BE2C (cell line): ENCODE measurements around the gene SULT1C3.
"Not testable (repeated sequence)": the region's sequence is repeated elsewhere in the genome, so short reads cannot be mapped to it uniquely, and the experiment has no call there.

ENCODE experiments used
- DNase-seq: peaks from one replicate; pipeline ENCODE4 v3.0.0-alpha.2; 2020
- H3K27me3 ChIP-seq: fragments of 250-450 bp; sonication (Bioruptor Pico); 2 replicates; pipeline ENCODE4 v1.5.1; 2020; ENCODE audit warnings: mild to moderate bottlenecking
- H3K36me3 ChIP-seq: fragments of 250-450 bp; sonication (Bioruptor Pico); 2 replicates; pipeline ENCODE4 v1.5.1; 2020; ENCODE audit warnings: mild to moderate bottlenecking
- H3K4me1 ChIP-seq: fragments of 250-450 bp; sonication (Bioruptor Pico); 2 replicates; pipeline ENCODE4 v1.5.1; 2020
- H3K4me3 ChIP-seq: 2 replicates; pipeline ENCODE4 v1.5.1; 2011; ENCODE audit warnings: low read depth, low read length
- H3K9me3 ChIP-seq: fragments of 250-450 bp; sonication (Bioruptor Pico); 2 replicates; pipeline ENCODE4 v1.5.1; 2020
- TF ChIP-seq, protein P1 (sequence below): IDR thresholded peaks from 2 replicates; pipeline ENCODE4 v1.5.1; 2012; ENCODE audit warnings: mild to moderate bottlenecking, low read depth, low read length

SULT1C3 gene

DNA sequence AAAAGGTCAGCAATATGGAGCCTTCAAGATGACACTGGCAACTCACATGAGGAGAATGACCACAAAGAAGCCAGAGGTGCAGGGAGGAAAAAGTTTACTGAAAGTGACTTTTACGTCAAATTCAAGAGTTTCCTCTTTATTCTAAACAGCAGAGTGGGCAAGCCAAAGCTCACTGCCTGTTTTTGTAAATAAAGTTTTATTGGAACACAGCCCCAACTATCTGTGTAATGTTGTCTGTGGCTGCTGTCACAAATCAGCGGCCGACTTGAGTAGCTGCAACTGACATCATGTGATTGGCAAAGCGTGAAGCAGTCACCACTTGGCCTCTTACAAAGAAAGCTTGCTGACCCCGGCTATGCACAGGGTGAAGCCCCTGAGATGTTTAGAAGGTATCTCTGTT, 39.7 kb downstream of the SULT1C3 start:
- no peaks in the 10 kb centered on the region for H3K27me3 ChIP-seq
- TF ChIP-seq, protein P1, sequence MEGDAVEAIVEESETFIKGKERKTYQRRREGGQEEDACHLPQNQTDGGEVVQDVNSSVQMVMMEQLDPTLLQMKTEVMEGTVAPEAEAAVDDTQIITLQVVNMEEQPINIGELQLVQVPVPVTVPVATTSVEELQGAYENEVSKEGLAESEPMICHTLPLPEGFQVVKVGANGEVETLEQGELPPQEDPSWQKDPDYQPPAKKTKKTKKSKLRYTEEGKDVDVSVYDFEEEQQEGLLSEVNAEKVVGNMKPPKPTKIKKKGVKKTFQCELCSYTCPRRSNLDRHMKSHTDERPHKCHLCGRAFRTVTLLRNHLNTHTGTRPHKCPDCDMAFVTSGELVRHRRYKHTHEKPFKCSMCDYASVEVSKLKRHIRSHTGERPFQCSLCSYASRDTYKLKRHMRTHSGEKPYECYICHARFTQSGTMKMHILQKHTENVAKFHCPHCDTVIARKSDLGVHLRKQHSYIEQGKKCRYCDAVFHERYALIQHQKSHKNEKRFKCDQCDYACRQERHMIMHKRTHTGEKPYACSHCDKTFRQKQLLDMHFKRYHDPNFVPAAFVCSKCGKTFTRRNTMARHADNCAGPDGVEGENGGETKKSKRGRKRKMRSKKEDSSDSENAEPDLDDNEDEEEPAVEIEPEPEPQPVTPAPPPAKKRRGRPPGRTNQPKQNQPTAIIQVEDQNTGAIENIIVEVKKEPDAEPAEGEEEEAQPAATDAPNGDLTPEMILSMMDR = no peak
- no peaks in the 10 kb centered on the region for H3K9me3 ChIP-seq
- H3K4me1 ChIP-seq = no peaks in the 10 kb centered on the region
- no peaks in the 10 kb centered on the region for H3K36me3 ChIP-seq
- no peak for DNase-seq
- H3K4me3 ChIP-seq = no peak overlapping the region

DNA sequence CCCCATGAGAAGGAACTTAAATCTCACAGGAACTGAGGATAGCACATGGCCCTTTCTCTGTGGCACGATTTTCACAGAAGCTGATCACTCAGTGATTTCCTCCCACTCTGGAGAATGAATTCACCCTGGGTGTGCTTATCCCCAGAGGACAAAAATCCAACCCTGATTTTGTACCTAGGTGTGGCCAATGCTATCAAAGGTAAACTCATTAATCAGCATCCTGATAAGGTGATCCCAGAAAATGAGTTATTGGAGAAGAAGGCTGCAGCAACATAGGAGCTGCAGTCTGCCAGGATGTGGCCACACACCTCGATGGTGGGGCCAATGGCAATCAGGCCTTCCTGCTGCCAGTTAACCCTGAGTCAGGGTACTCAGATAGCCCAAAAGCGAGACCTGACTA, 40.7 kb downstream of the SULT1C3 start:
- no peaks in the 10 kb centered on the region for H3K36me3 ChIP-seq
- TF ChIP-seq, protein P1 = no peak
- H3K4me3 ChIP-seq = no peak overlapping the region
- no peak for DNase-seq
- no peaks in the 10 kb centered on the region for H3K9me3 ChIP-seq
- no peaks in the 10 kb centered on the region for H3K4me1 ChIP-seq
- no peaks in the 10 kb centered on the region for H3K27me3 ChIP-seq

DNA sequence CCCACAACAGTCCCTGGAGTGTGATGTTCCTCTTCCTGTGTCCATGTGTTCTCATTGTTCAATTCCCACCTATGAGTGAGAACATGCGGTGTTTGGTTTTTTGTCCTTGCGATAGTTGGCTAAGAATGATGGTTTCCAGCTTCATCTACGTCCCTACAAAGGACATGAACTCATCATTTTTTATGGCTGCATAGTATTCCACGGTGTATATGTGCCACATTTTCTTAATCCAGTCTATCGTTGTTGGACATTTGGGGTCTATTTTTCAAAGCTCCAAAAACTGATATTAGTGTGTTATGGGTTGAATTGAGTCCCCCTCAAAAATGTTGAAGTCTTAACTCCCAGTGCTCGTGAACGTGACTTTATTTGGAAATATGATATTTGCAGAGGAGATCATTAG, 44.8 kb downstream of the SULT1C3 start:
- H3K36me3 ChIP-seq, DNase-seq, H3K9me3 ChIP-seq, H3K4me1 ChIP-seq, H3K4me3 ChIP-seq, H3K27me3 ChIP-seq: not testable (repeated sequence)

DNA sequence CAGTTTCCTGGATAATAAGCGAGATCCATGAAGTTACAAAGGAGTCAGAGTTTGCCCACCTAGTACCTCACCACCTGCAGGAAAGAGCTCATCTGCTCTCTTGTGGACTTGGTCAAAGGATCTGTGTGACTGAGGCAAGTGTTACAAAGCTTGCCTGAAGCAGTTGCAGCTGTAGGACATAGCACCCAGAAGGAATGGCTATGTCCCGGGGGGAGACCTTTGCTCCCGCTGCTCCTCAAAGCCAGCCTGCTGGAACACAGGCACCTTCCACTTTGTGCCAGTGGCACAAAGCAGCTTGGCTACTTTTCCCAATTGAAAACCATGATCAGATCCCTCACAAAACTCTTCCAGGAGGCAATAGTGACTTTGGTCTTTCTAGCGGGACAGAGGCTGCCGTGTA, 45.8 kb downstream of the SULT1C3 start:
- H3K36me3 ChIP-seq = no peaks in the 10 kb centered on the region
- no peaks in the 10 kb centered on the region for H3K9me3 ChIP-seq
- H3K4me3 ChIP-seq = no peak overlapping the region
- no peak for DNase-seq
- no peaks in the 10 kb centered on the region for H3K27me3 ChIP-seq
- no peaks in the 10 kb centered on the region for H3K4me1 ChIP-seq
- TF ChIP-seq, protein P1 = no peak

DNA sequence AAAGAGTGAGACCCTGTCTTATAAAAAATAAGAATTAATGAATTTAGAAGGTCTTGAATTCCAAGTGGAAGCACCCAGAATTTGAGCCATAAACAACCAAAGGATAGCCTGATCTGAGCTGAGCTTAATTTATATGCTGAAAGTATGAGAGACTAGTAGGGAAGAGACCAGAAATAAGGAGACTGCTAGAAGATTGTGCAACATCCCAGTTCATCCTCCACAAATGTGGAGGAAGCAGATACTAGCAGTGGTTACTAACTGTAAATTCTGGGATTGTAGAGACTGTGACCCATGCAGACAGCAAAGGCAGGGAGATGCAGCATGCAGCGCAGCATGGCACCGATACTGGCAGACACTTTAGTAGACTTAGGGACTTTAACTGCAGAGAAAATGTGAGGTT, 47.4 kb downstream of the SULT1C3 start:
- H3K4me3 ChIP-seq = no peak overlapping the region
- TF ChIP-seq, protein P1 = no peak
- no peaks in the 10 kb centered on the region for H3K36me3 ChIP-seq
- no peaks in the 10 kb centered on the region for H3K4me1 ChIP-seq
- H3K27me3 ChIP-seq = no peaks in the 10 kb centered on the region
- DNase-seq = no peak
- no peaks in the 10 kb centered on the region for H3K9me3 ChIP-seq

DNA sequence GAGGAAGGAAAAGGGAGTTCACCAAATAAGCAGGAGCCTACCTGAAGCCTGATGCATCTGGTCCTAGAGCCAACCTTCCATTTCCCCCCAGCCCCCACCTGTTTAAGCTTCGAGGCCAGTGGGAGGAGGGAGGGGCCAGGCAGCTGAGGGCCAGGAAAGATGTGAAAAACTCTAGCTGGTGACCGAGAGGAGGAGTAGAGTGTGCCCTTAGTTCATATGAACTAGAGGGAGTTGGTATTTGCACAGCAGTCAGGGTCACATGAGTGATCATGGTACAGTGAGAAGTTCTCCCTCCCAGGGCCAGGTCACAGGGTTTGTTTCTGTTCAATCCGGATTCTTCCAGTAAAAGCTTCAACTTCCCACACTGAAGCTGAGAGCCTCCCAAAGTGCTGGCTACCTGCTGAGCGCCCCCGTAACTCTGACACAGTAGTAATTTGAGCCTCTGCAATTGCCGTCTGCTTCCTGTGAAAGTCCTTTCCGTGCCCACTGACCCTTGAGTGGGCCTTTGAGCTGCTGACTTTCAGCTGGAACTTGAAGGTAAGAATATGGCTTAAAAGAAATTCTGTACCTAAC, 48.9 kb downstream of the SULT1C3 start, which contains the start of gene SULT1C2:
SULT1C2 (plus strand) TSS at position 362 of the 573 bp plus-strand sequence. CDS start 4,773 bp downstream, outside the sequence.
- H3K4me1 ChIP-seq = no peaks in the 10 kb centered on the region
- DNase-seq = no peak
- H3K4me3 ChIP-seq = no peak within 1 kb of the TSS
- no peaks in the 10 kb centered on the region for H3K36me3 ChIP-seq
- H3K27me3 ChIP-seq = no peaks in the 10 kb centered on the region
- TF ChIP-seq, protein P1 = no peak
- H3K9me3 ChIP-seq = no peaks in the 10 kb centered on the region

DNA sequence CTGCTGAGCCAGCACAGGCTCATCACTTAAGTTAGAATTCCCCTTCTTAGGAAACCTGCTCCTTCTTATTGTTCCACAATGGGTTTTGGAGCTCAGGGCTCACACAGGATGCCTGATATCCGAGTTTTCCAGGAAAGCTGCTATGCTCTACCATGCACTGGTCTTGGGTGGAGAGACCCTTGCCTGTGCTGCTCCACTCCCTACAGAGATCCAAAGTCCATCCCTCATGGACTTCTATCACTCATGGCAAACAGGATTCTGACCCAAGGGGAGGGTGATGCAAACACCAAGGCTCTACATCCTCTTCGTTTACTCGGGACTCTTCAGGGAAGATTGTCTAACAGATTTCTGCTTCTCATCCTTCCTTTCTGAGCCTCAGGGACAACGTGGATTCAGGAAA, 54.1 kb downstream of the SULT1C3 start:
- Histone ChIP-seq H3K4me1 (no peaks in the 10 kb centered on the region), H3K27me3 (no peaks in the 10 kb centered on the region), H3K9me3 (no peaks in the 10 kb centered on the region), H3K36me3 (no peaks in the 10 kb centered on the region), H3K4me3 (no peak overlapping the region)
- TF ChIP-seq, protein P1 = no peak
- DNase-seq = no peak
